H1 (cell line): ENCODE measurements around the gene PHLPP1. TPM values are rescaled to one million over a fixed set of nuclear protein-coding genes. Genes with fewer than 3 reads are reported as not detected.
A peak's percentile ranks its signal among the peaks of the same experiment; 100 is the strongest.

Experiments
- CTCF ChIA-PET: fragments of 300-600 bp; sonication (Branson Sonifier 250); formaldehyde crosslinking; loops from one replicate; lab custom pipeline; 2021; ENCODE audit not compliant: partially characterized antibody; lab: Charles Lee
- POLR2A ChIA-PET: fragments of 300-600 bp; sonication (Branson Sonifier 250); formaldehyde crosslinking; loops from one replicate; lab custom pipeline; 2021; ENCODE audit warnings: inconsistent platforms; ENCODE audit not compliant: partially characterized antibody; lab: Charles Lee
- DNase-seq, 2 experiments: peaks; one replicate each; pipeline versions ENCODE4 v3.0.0 to v3.0.0-alpha.2; 2010 to 2022; ENCODE audit warnings: low spot score in 2 of 2, low read depth in 1 of 2, mixed read lengths in 1 of 2
- FAIRE-seq: peaks from 2 replicates; lab custom pipeline; 2011; peaks lifted over from hg19 to GRCh38; lab: Jason Lieb, UNC
- H2AFZ ChIP-seq: 2 replicates; pipeline ENCODE4 v1.8.1; 2012; ENCODE audit warnings: low read length, inconsistent platforms
- H2AK5ac ChIP-seq: 2 replicates; pipeline ENCODE4 v1.6.1; 2013; ENCODE audit warnings: low read depth, low read length
- H2BK120ac ChIP-seq: replicated peaks from 2 replicates; pipeline ENCODE3; 2013; ENCODE audit warnings: low read depth, low read length, inconsistent platforms
- H2BK12ac ChIP-seq: 2 replicates; pipeline ENCODE4 v1.6.1; 2013; ENCODE audit warnings: low read depth, low read length
- H2BK15ac ChIP-seq: 2 replicates; pipeline ENCODE4 v1.6.1; 2013; ENCODE audit warnings: low read length
- H2BK20ac ChIP-seq: 2 replicates; pipeline ENCODE4 v1.6.1; 2013; ENCODE audit warnings: low read length
- H2BK5ac ChIP-seq: 2 replicates; pipeline ENCODE4 v1.6.1; 2013; ENCODE audit warnings: low read depth, low read length
- H3K14ac ChIP-seq: 2 replicates; pipeline ENCODE4 v1.6.1; 2013; ENCODE audit warnings: inconsistent platforms; ENCODE audit not compliant: insufficient read length
- H3K18ac ChIP-seq: 2 replicates; pipeline ENCODE4 v1.6.1; 2013; ENCODE audit warnings: low read length; ENCODE audit errors: extremely low read depth
- H3K23ac ChIP-seq: 2 replicates; pipeline ENCODE4 v1.6.1; 2013; ENCODE audit warnings: inconsistent platforms; ENCODE audit not compliant: insufficient read length
- H3K23me2 ChIP-seq: 2 replicates; pipeline ENCODE4 v1.6.1; 2013; ENCODE audit warnings: low read depth, low read length
- H3K27ac ChIP-seq: 2 replicates; pipeline ENCODE4 v1.6.1; 2011; ENCODE audit warnings: low read depth, low read length, inconsistent platforms
- H3K27me3 ChIP-seq, 4 experiments: replicated peaks in 1 of 4; 1 replicate in 1 of 4; 2 replicates in 3 of 4; pipeline versions ENCODE4 v1.6.1 to v1.8.1; 2011 to 2013; ENCODE audit warnings: low read length in 3 of 4, mild to moderate bottlenecking in 3 of 4, inconsistent platforms in 2 of 4, mixed read lengths in 2 of 4, moderate library complexity in 1 of 4; ENCODE audit not compliant: control insufficient read depth in 3 of 4, insufficient read depth in 3 of 4; ENCODE audit errors: extremely low read depth in 1 of 4
- H3K36me3 ChIP-seq, 4 experiments: 2 replicates each; pipeline versions ENCODE4 v1.6.1 to v1.8.1; 2011 to 2013; ENCODE audit warnings: mild to moderate bottlenecking in 4 of 4, low read length in 3 of 4, moderate library complexity in 2 of 4, control low read depth in 1 of 4, inconsistent platforms in 1 of 4; ENCODE audit not compliant: insufficient read depth in 4 of 4, control insufficient read depth in 2 of 4
- H3K4ac ChIP-seq: replicated peaks from 2 replicates; pipeline ENCODE3; 2013; ENCODE audit warnings: low read length, low read depth, mixed read lengths, inconsistent platforms; ENCODE audit not compliant: insufficient read length
- H3K4me1 ChIP-seq, 4 experiments: replicated peaks in 1 of 4; 1 replicate in 1 of 4; 2 replicates in 3 of 4; pipeline versions ENCODE4 v1.6.1 to v1.8.1; 2011 to 2013; ENCODE audit warnings: low read length in 3 of 4, inconsistent platforms in 2 of 4, mixed read lengths in 1 of 4; ENCODE audit not compliant: insufficient read depth in 4 of 4, control insufficient read depth in 3 of 4
- H3K4me2 ChIP-seq, 2 experiments: 2 replicates each; pipeline versions ENCODE4 v1.6.1 to v1.8.1; 2011 to 2013; ENCODE audit warnings: low read depth in 2 of 2, low read length in 2 of 2, control low read depth in 1 of 2, inconsistent platforms in 1 of 2, mild to moderate bottlenecking in 1 of 2; ENCODE audit not compliant: insufficient read depth in 1 of 2
- H3K4me3 ChIP-seq, 4 experiments: fragments of 200-600, 300-600 bp in 1 of 4; sonication (generic), shearing (Covaris generic), sonication (Bioruptor Twin) in 1 of 4; 2 replicates each; pipeline versions ENCODE4 v1.5.1 to v1.8.1; 2011 to 2016; ENCODE audit warnings: low read length in 4 of 4, low read depth in 3 of 4, control low read depth in 2 of 4, inconsistent platforms in 2 of 4, mild to moderate bottlenecking in 2 of 4, mixed read lengths in 1 of 4, moderate library complexity in 1 of 4; ENCODE audit not compliant: insufficient read depth in 2 of 4; ENCODE audit errors: extremely low read depth in 1 of 4
- H3K56ac ChIP-seq: replicated peaks from 2 replicates; pipeline ENCODE3; 2013; ENCODE audit warnings: low read depth, mild to moderate bottlenecking, mixed read lengths, low read length, inconsistent platforms; ENCODE audit not compliant: insufficient read length
- H3K79me1 ChIP-seq: 2 replicates; pipeline ENCODE4 v1.6.1; 2013; ENCODE audit warnings: low read depth, low read length, control low read depth
- H3K79me2 ChIP-seq, 2 experiments: 2 replicates each; pipeline versions ENCODE4 v1.6.1 to v1.8.1; 2012 to 2013; ENCODE audit warnings: low read length in 2 of 2, mild to moderate bottlenecking in 2 of 2, inconsistent platforms in 1 of 2; ENCODE audit not compliant: insufficient read depth in 2 of 2, control insufficient read depth in 1 of 2
- H3K9ac ChIP-seq, 4 experiments: replicated peaks in 1 of 4; 1 replicate in 1 of 4; 2 replicates in 3 of 4; pipeline versions ENCODE4 v1.6.1 to v1.8.1; 2011 to 2013; ENCODE audit warnings: low read depth in 3 of 4, low read length in 3 of 4, control low read depth in 2 of 4, mild to moderate bottlenecking in 2 of 4, moderate library complexity in 2 of 4, inconsistent platforms in 1 of 4; ENCODE audit errors: extremely low read depth in 1 of 4
- H3K9me3 ChIP-seq, 2 experiments: 2 replicates each; pipeline versions ENCODE4 v1.6.1 to v1.8.1; 2012 to 2013; ENCODE audit warnings: mild to moderate bottlenecking in 2 of 2, moderate library complexity in 2 of 2, control low read depth in 1 of 2, inconsistent platforms in 1 of 2, low read depth in 1 of 2, low read length in 1 of 2, mixed read lengths in 1 of 2; ENCODE audit not compliant: insufficient read depth in 2 of 2
- H4K20me1 ChIP-seq, 2 experiments: replicated peaks in 1 of 2; 2 replicates each; pipeline versions ENCODE3 to v1.8.1; 2011 to 2013; ENCODE audit warnings: inconsistent platforms in 2 of 2, low read length in 2 of 2, mild to moderate bottlenecking in 1 of 2; ENCODE audit not compliant: insufficient read depth in 2 of 2, control insufficient read depth in 1 of 2
- H4K5ac ChIP-seq: 2 replicates; pipeline ENCODE4 v1.6.1; 2013; ENCODE audit warnings: low read length, low read depth, mixed read lengths, inconsistent platforms; ENCODE audit not compliant: insufficient read length
- H4K8ac ChIP-seq: 2 replicates; pipeline ENCODE4 v1.8.0; 2013; ENCODE audit warnings: mild to moderate bottlenecking, moderate library complexity, low read length, inconsistent platforms; ENCODE audit not compliant: insufficient read depth; ENCODE audit errors: extremely low read depth
- H4K91ac ChIP-seq: replicated peaks from 2 replicates; pipeline ENCODE3; 2013; ENCODE audit warnings: low read length, mixed read lengths, inconsistent platforms; ENCODE audit not compliant: insufficient read length
- ASH2L ChIP-seq: fragments of 200-600, 300-600 bp; sonication (generic); IDR thresholded peaks from one replicate; pipeline ENCODE4 v1.7.1; 2017; ENCODE audit warnings: low read length
- CHD2 ChIP-seq: IDR thresholded peaks from 2 replicates; pipeline ENCODE4 v1.6.1; 2012; ENCODE audit warnings: low read length, improper control_type of control experiment
- CREB1 ChIP-seq: IDR thresholded peaks from 2 replicates; pipeline ENCODE4 v1.6.1; 2012; ENCODE audit warnings: inconsistent platforms
- NRF1 ChIP-seq: IDR thresholded peaks from 2 replicates; pipeline ENCODE4 v1.6.1; 2011; ENCODE audit warnings: mild to moderate bottlenecking, low read depth, low read length, improper control_type of control experiment
- POU5F1 ChIP-seq: IDR thresholded peaks from 2 replicates; pipeline ENCODE4 v1.6.1; 2011; ENCODE audit warnings: low read depth, mild to moderate bottlenecking, low read length, moderate library complexity
- SIRT6 ChIP-seq: IDR thresholded peaks from one replicate; pipeline ENCODE4 v1.7.1; 2012; ENCODE audit warnings: low read length, inconsistent platforms
- YY1 ChIP-seq: IDR thresholded peaks from 2 replicates; pipeline ENCODE4 v1.6.1; 2011; ENCODE audit warnings: low read depth, mild to moderate bottlenecking, low read length
- WGBS, 2 experiments: shearing (Covaris generic) in 1 of 2; methylation state at CpG; one replicate each; pipeline versions ENCODE4 v1.1.6 to v1.1.7; 2013 to 2015; ENCODE audit warnings: low lambda C conversion rate in 2 of 2, mixed read lengths in 2 of 2, inconsistent platforms in 1 of 2, low coverage in 1 of 2, missing lambda C conversion rate in 1 of 2; ENCODE audit not compliant: insufficient replicate concordance in 2 of 2, insufficient coverage in 1 of 2, insufficient read length in 1 of 2; ENCODE audit errors: extremely low coverage in 1 of 2, missing lambda C conversion rate in 1 of 2; 5-methylcytosine and 5-hydroxymethylcytosine counted together
- polyA plus RNA-seq, 7 experiments: library from polyadenylated mRNA; depleted of rRNA in 3 of 7; stranded (reverse) in 5 of 7; unstranded in 2 of 7; fragments of >200 nt in 5 of 7; fragments of 200-250 nt in 2 of 7; gene quantifications; 1 replicate in 5 of 7; 2 replicates in 1 of 7; 4 replicates in 1 of 7; pipeline versions ENCODE4 v1.2.1 to v1.2.3, GENCODE V29; 2011 to 2013; ENCODE audit warnings: missing spikeins in 2 of 7, mixed read lengths in 2 of 7
- total RNA-seq: library from RNA; stranded (reverse); fragmentation: NEBNext Ultra II Directional; extraction: Animal tissue kit (Norgen Biotek cat#: 25700); gene quantifications from 2 replicates; pipeline ENCODE4 v1.2.1, GENCODE V29; 2021
- TF ChIP-seq, protein P1 (sequence below), 3 experiments: IDR thresholded peaks; 1 replicate in 2 of 3; 2 replicates in 1 of 3; pipeline versions ENCODE4 v1.5.1 to v1.6.1; 2011; ENCODE audit warnings: low read length in 3 of 3, mild to moderate bottlenecking in 3 of 3, inconsistent platforms in 2 of 3, low read depth in 1 of 3, moderate library complexity in 1 of 3; ENCODE audit not compliant: insufficient read depth in 1 of 3; ENCODE audit errors: control extremely low read depth in 1 of 3
- TF ChIP-seq, protein P2 (sequence below): IDR thresholded peaks from 2 replicates; pipeline ENCODE4 v1.6.1; 2012; ENCODE audit warnings: inconsistent platforms

PHLPP1 gene
- total and polyA plus RNA-seq, 2 of the 8 experiments (the other 6 are each of a cell fraction or from before 2014, with no cell fraction given), result 28.0 to 66.3 TPM

DNA sequence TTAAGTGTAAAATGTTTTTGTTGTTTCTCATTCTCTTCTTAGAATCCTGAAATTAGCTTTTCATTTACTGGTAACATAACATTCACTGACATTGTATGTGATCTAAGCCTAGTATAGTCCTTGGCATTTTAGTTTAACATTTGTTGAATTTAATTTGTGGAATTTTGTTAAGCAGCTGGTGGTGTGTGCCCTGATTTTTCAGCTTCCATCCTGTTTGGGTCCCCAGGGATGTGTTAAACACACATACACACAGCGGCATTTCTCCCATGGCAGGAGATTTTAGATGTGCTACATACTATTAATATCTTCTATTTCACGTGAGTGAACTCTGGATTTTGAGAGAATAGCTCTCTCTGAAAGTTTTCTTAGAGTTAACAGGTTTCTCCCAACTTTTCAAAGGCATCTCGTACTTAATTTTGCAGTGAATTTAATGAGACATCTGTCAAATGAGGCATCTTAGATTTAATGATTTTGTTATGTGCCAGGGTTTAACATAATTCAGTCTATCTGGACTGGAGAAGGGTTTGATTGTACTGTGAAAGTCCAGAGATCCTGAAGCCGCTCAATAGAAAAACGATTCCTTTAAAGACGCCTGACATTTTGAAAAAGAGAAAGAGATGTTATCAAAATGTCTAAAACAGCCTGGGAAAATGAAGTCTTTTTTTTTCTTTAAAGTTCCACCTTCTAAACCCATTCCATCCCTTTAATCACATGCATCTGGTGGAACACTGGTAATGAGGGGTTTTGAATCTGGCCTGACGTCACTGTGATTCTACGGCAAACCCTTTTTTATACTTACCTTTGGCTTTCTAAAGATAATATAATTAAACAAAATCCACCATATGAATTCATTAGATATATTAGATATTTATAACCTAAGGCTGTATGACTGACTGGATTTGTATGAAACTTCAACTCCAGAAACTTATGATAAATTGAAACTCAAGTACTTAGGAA is 6.8 kb downstream of the PHLPP1 start:
- Histone ChIP-seq H3K23ac (no peak overlapping the region), H3K27me3 (no peaks in the 10 kb centered on the region), H3K9me3 (no peaks in the 10 kb centered on the region), H2BK12ac (no peak overlapping the region), H3K14ac (no peak overlapping the region), H4K8ac (no peak overlapping the region), H2BK120ac (no peak overlapping the region), H3K4me1 (peaks cover 0 to 22% (median 7%) of the 10 kb centered on the region in 4 experiments; a peak in 4 of 7 replicates), H2AFZ (no peak overlapping the region), H3K18ac (no peak overlapping the region), H2BK15ac (no peak overlapping the region), H3K79me1 (no peaks in the 10 kb centered on the region), H3K36me3 (no peaks in the 10 kb centered on the region), H4K20me1 (peaks cover 11 to 18% of the 10 kb centered on the region in 2 experiments), H4K5ac (no peak overlapping the region), H2AK5ac (no peak overlapping the region), H3K4ac (no peak overlapping the region), H3K56ac (no peak overlapping the region), H3K27ac (no peak overlapping the region), H3K4me3 (peak overlapping the region in 1 of 4 experiments; percentile 81; a peak in 1 of 8 replicates), H4K91ac (no peak overlapping the region), H3K4me2 (no peak overlapping the region; a peak in 1 of 4 replicates), H3K9ac (no peak overlapping the region), H3K79me2 (peaks cover 30 to 100% of the 10 kb centered on the region in 2 experiments), H2BK5ac (no peak overlapping the region), H3K23me2 (peaks cover 4% of the 10 kb centered on the region; the same call in 1 of the 2 replicates), H2BK20ac (no peak overlapping the region)
- FAIRE-seq, result no peak
- 79% methylated on average over 8 of the region's 8 CpGs; no CpG with 5 or more reads in 1 of the 2 experiments for WGBS, 2 experiments
- ChIA-PET POLR2A (interaction anchor here (0.6 kb wide), 1 partner anchor 154 kb away, joined by 3 read pairs; no protein-coding TSS in a partner anchor), CTCF (no interaction called here)
- no peak for DNase-seq
- TF ChIP-seq POU5F1 (no peak), ASH2L (no peak), YY1 (no peak), NRF1 (no peak), CHD2 (no peak), SIRT6 (no peak), CREB1 (no peak)
- TF ChIP-seq, protein P1, sequence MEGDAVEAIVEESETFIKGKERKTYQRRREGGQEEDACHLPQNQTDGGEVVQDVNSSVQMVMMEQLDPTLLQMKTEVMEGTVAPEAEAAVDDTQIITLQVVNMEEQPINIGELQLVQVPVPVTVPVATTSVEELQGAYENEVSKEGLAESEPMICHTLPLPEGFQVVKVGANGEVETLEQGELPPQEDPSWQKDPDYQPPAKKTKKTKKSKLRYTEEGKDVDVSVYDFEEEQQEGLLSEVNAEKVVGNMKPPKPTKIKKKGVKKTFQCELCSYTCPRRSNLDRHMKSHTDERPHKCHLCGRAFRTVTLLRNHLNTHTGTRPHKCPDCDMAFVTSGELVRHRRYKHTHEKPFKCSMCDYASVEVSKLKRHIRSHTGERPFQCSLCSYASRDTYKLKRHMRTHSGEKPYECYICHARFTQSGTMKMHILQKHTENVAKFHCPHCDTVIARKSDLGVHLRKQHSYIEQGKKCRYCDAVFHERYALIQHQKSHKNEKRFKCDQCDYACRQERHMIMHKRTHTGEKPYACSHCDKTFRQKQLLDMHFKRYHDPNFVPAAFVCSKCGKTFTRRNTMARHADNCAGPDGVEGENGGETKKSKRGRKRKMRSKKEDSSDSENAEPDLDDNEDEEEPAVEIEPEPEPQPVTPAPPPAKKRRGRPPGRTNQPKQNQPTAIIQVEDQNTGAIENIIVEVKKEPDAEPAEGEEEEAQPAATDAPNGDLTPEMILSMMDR (IDR thresholded peaks at IDR 0.05; ENCODE audit: control extremely low read depth in 1 of 3, insufficient read depth in 1 of 3, low read depth in 1 of 3, low read length in 3 of 3), result no peak
- TF ChIP-seq, protein P2, sequence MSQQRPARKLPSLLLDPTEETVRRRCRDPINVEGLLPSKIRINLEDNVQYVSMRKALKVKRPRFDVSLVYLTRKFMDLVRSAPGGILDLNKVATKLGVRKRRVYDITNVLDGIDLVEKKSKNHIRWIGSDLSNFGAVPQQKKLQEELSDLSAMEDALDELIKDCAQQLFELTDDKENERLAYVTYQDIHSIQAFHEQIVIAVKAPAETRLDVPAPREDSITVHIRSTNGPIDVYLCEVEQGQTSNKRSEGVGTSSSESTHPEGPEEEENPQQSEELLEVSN, result no peak
